Measurements from ENCODE around the gene RPL38. TPM values are rescaled to one million over a fixed set of nuclear protein-coding genes. Genes with fewer than 3 reads are reported as not detected.

The RPL38 gene
- total RNA-seq, 1 donor from 2014 or later, result 600 TPM

DNA sequence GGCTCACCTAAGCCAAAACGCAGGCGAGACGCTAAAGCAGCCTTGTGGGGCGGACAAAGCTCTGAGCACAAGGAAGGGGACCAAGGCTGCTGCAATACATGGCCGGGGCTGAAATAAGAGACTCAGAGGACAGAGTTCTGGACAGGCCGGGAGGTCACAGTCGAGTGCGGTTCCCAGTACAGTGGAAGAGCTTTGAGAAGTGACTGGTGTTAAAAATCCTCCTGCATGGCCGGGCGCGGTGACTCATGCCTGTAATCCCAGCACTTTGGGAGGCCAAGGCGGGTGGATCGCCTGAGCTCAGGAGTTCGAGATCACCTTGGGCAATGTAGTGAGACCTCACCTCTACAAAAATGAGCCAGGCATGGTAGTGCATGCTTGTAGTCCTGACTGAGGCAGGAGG lies 20.4 kb downstream of the RPL38 start:
- peaks cover 13% of the 10 kb centered on the region for H3K36me3 Mint-ChIP-seq (ENCODE audit: unreplicated experiment)
- peaks cover 7% of the 10 kb centered on the region for H3K9me3 Mint-ChIP-seq (ENCODE audit: unreplicated experiment)
- H3K27ac Mint-ChIP-seq (ENCODE audit: unreplicated experiment), result no peak overlapping the region
- H3K4me1 Mint-ChIP-seq (ENCODE audit: low read depth, unreplicated experiment), result peaks cover 9% of the 10 kb centered on the region
- TF ChIP-seq, protein P1, sequence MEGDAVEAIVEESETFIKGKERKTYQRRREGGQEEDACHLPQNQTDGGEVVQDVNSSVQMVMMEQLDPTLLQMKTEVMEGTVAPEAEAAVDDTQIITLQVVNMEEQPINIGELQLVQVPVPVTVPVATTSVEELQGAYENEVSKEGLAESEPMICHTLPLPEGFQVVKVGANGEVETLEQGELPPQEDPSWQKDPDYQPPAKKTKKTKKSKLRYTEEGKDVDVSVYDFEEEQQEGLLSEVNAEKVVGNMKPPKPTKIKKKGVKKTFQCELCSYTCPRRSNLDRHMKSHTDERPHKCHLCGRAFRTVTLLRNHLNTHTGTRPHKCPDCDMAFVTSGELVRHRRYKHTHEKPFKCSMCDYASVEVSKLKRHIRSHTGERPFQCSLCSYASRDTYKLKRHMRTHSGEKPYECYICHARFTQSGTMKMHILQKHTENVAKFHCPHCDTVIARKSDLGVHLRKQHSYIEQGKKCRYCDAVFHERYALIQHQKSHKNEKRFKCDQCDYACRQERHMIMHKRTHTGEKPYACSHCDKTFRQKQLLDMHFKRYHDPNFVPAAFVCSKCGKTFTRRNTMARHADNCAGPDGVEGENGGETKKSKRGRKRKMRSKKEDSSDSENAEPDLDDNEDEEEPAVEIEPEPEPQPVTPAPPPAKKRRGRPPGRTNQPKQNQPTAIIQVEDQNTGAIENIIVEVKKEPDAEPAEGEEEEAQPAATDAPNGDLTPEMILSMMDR (IDR thresholded peaks at IDR 0.05; ENCODE audit: partially characterized antibody, unreplicated experiment), result no peak
- H3K4me3 Mint-ChIP-seq (ENCODE audit: unreplicated experiment), result no peak overlapping the region
- DNase-seq, result no peak
- peaks cover 5% of the 10 kb centered on the region for H3K27me3 Mint-ChIP-seq (ENCODE audit: unreplicated experiment)

DNA sequence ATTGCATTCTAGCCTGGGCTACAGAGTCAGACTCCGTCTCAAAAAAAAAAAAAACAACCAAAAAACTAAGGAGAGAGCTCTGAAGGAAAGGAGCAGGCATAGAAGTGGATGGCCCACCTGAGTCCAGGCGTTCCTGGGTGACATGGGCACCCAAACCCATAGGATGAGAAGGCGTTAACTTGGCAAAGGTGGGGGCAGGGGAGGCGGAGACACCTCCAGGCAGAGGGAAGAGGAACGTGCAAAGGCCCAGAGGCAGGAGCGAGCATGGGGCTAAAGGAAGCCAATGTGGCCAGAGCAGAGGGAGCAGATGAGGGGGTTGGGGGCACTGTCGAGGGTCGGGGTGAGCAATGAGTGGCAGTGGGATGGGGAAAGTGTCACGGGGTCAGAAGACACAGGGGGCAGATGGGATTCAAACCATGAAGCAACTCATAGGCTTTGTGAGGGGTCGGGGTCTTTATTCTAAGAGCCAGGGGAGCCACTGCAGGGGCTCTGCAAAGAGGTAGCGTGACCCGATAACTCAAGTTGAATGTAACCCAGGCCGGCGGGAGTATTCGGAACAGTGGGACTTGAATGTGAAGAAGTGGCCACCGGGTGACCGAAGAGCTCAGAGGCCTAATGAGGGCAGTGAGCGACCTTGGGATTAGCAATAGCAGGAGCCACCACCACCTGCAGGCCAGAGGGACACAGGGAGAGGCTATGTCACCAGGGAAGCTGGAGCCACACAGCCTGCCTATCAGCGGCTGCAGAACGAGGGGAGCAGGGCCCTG lies 21.7 kb downstream of the RPL38 start:
- Mint-ChIP-seq H3K27ac (ENCODE audit: unreplicated experiment) (no peak overlapping the region), H3K27me3 (ENCODE audit: unreplicated experiment) (peaks cover 5% of the 10 kb centered on the region), H3K4me1 (ENCODE audit: low read depth, unreplicated experiment) (peaks cover 9% of the 10 kb centered on the region), H3K9me3 (ENCODE audit: unreplicated experiment) (peaks cover 7% of the 10 kb centered on the region), H3K36me3 (ENCODE audit: unreplicated experiment) (peaks cover 13% of the 10 kb centered on the region), H3K4me3 (ENCODE audit: unreplicated experiment) (no peak overlapping the region)
- no peak for DNase-seq
- TF ChIP-seq, protein P1 (IDR thresholded peaks at IDR 0.05; ENCODE audit: partially characterized antibody, unreplicated experiment), result no peak

DNA sequence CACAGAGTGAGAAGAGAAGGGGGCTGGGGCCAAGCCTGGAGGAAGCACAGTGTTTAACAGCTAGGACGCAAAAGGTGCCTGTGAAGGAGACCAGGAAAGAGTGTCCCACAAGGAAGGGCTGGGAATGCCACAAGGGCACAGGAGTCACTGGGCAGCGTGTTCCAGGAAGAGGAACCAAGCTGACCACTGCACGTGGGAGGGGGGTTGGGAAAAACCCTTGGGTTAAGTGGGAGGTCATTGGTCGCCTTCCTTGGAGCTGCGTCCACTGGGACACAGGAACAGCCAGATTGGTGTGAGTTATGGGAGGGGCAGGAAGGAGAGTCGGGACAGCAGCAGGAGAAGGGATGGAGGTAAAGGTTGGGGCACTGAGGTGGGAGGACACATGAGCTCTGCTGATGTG lies 22.8 kb downstream of the RPL38 start:
- Mint-ChIP-seq H3K27me3 (ENCODE audit: unreplicated experiment) (peaks cover 5% of the 10 kb centered on the region), H3K4me3 (ENCODE audit: unreplicated experiment) (no peak overlapping the region), H3K9me3 (ENCODE audit: unreplicated experiment) (peaks cover 7% of the 10 kb centered on the region), H3K36me3 (ENCODE audit: unreplicated experiment) (peaks cover 13% of the 10 kb centered on the region), H3K4me1 (ENCODE audit: low read depth, unreplicated experiment) (peaks cover 9% of the 10 kb centered on the region), H3K27ac (ENCODE audit: unreplicated experiment) (peak overlapping the region; percentile 21)
- TF ChIP-seq, protein P1 (IDR thresholded peaks at IDR 0.05; ENCODE audit: partially characterized antibody, unreplicated experiment), result no peak
- no peak for DNase-seq

DNA sequence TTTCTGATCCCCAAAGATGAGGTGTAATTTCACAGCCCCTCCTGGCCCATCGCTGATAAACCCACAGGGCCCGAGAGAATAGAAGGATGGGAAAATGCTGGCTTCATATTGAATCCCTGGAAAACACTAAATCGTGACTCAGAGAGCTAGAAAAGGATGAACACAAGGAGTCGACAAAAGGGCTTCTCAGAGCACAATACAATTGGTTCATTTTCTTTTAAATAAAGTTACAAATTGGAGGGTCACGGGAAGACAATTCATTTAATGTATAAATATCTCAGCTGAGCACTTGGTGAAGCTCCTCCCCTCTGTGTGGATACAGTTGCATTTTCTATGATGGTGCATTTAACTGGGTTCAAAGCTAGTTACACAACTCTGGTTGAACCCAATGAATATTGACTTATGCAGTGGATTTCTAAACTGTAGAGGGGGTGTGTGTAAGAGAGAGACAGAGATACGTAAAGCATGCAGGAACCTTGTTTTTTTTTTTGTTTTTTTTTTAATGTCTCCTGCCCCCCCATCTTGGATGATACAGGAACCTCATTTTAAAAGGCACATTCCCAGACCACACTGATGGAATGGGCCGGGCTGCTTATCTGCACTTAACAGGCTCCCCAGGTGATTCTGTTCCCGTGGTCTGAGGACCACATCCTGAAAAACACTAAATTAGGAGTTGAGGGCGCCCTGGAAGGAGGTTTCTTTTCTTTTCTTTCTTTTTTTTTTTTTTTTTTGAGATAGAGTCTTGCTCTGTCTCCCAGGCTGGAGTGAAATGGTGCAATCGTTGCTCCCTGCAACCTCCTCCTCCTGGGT lies 24.0 kb downstream of the RPL38 start:
- TF ChIP-seq, protein P1 (IDR thresholded peaks at IDR 0.05; ENCODE audit: partially characterized antibody, unreplicated experiment), result no peak
- H3K27ac Mint-ChIP-seq (ENCODE audit: unreplicated experiment), result no peak overlapping the region
- peaks cover 9% of the 10 kb centered on the region for H3K4me1 Mint-ChIP-seq (ENCODE audit: low read depth, unreplicated experiment)
- H3K36me3 Mint-ChIP-seq (ENCODE audit: unreplicated experiment), result peaks cover 13% of the 10 kb centered on the region
- peaks cover 7% of the 10 kb centered on the region for H3K9me3 Mint-ChIP-seq (ENCODE audit: unreplicated experiment)
- no peak for DNase-seq
- no peak overlapping the region for H3K4me3 Mint-ChIP-seq (ENCODE audit: unreplicated experiment)
- peaks cover 5% of the 10 kb centered on the region for H3K27me3 Mint-ChIP-seq (ENCODE audit: unreplicated experiment)
